ENCODE measurements around the gene FBN2.
"Not testable (repeated sequence)": the region's sequence is repeated elsewhere in the genome, so short reads cannot be mapped to it uniquely, and the experiment has no call there.

The FBN2 gene

GRCh38 chr5:128362370-128362769, 175.7 kb downstream of the FBN2 start:
- no peak for DNase-seq (ENCODE audit: low read depth in 2 of 2)

- DNase-seq (ENCODE audit: low read depth in 2 of 2), result no peak
These were observed 179.2 kb downstream of the FBN2 start for GRCh38 chr5:128358826-128359225.

- no peak for DNase-seq (ENCODE audit: low read depth in 2 of 2)
These were observed 180.8 kb downstream of the FBN2 start for GRCh38 chr5:128357226-128357625.

GRCh38 chr5:128355961-128356360, 182.1 kb downstream of the FBN2 start:
- no peak for DNase-seq (ENCODE audit: low read depth in 2 of 2)

GRCh38 chr5:128353441-128354107, 184.5 kb downstream of the FBN2 start:
- DNase-seq (ENCODE audit: low read depth in 2 of 2), result no peak

- DNase-seq (ENCODE audit: low read depth in 2 of 2), result no peak
These were observed 187.3 kb downstream of the FBN2 start for GRCh38 chr5:128350705-128351104.

GRCh38 chr5:128349044-128349858, 188.8 kb downstream of the FBN2 start:
- no peak for DNase-seq (ENCODE audit: low read depth in 2 of 2)

GRCh38 chr5:128346038-128346437, 192.0 kb downstream of the FBN2 start:
- no peak for DNase-seq (ENCODE audit: low read depth in 2 of 2)

GRCh38 chr5:128345247-128345646, 192.8 kb downstream of the FBN2 start:
- DNase-seq (ENCODE audit: low read depth in 2 of 2), result no peak

GRCh38 chr5:128343168-128343567, 194.9 kb downstream of the FBN2 start:
- no peak for DNase-seq (ENCODE audit: low read depth in 2 of 2)

- no peak for DNase-seq (ENCODE audit: low read depth in 2 of 2)
These were observed 197.0 kb downstream of the FBN2 start for GRCh38 chr5:128341056-128341455.

GRCh38 chr5:128340648-128341047, 197.4 kb downstream of the FBN2 start:
- DNase-seq (ENCODE audit: low read depth in 2 of 2), result no peak

- no peak for DNase-seq (ENCODE audit: low read depth in 2 of 2)
These were observed 198.5 kb downstream of the FBN2 start for GRCh38 chr5:128339585-128339984.

- DNase-seq (ENCODE audit: low read depth in 2 of 2), result no peak
These were observed 199.4 kb downstream of the FBN2 start for GRCh38 chr5:128338649-128339048.

- DNase-seq (ENCODE audit: low read depth in 2 of 2), result no peak
These were observed 202.7 kb downstream of the FBN2 start for GRCh38 chr5:128335339-128335738.

GRCh38 chr5:128334010-128334716, 203.9 kb downstream of the FBN2 start:
- DNase-seq (ENCODE audit: low read depth in 2 of 2), result no peak

GRCh38 chr5:128331261-128331660, 206.8 kb downstream of the FBN2 start:
- no peak for DNase-seq (ENCODE audit: low read depth in 2 of 2)

GRCh38 chr5:128329386-128329939, 208.6 kb downstream of the FBN2 start:
- DNase-seq (ENCODE audit: low read depth in 2 of 2), result no peak

GRCh38 chr5:128328446-128328845, 209.6 kb downstream of the FBN2 start:
- no peak for DNase-seq (ENCODE audit: low read depth in 2 of 2)

- no peak for DNase-seq (ENCODE audit: low read depth in 2 of 2)
These were observed 210.0 kb downstream of the FBN2 start for GRCh38 chr5:128328007-128328406.

GRCh38 chr5:128321418-128321817, 216.6 kb downstream of the FBN2 start:
- not testable (repeated sequence) for DNase-seq (ENCODE audit: low read depth in 2 of 2)

- no peak for DNase-seq (ENCODE audit: low read depth in 2 of 2)
These were observed 219.4 kb downstream of the FBN2 start for GRCh38 chr5:128318691-128319090.
